HG03558 (cell line): Measurements from ENCODE around the gene SUDS3.
"Not testable (repeated sequence)": the region's sequence is repeated elsewhere in the genome, so short reads cannot be mapped to it uniquely, and the experiment has no call there.

Experiments used
- ATAC-seq: cut with Tn5 transposase; IDR thresholded peaks from one replicate; pipeline ENCODE4 v1.9.1; 2021; ENCODE audit warnings: moderate number of reproducible peaks; ENCODE audit not compliant: unreplicated experiment; ENCODE audit errors: extremely low read depth

The SUDS3 gene

GRCh38 chr12:118391424-118391823 lies 15.1 kb downstream of the SUDS3 start:
- ATAC-seq: no peak

GRCh38 chr12:118391836-118392235 lies 15.5 kb downstream of the SUDS3 start:
- ATAC-seq: no peak

GRCh38 chr12:118397708-118398440 lies 21.5 kb downstream of the SUDS3 start:
- no peak for ATAC-seq

GRCh38 chr12:118398524-118398923 lies 22.2 kb downstream of the SUDS3 start:
- no peak for ATAC-seq

GRCh38 chr12:118398940-118399339 lies 22.6 kb downstream of the SUDS3 start:
- ATAC-seq: no peak

GRCh38 chr12:118402251-118402650 lies 25.9 kb downstream of the SUDS3 start:
- no peak for ATAC-seq

- ATAC-seq: no peak
These were observed 28.6 kb downstream of the SUDS3 start for GRCh38 chr12:118404876-118405521.

- ATAC-seq: not testable (repeated sequence)
These were observed 31.9 kb downstream of the SUDS3 start for GRCh38 chr12:118408241-118408640.

GRCh38 chr12:118409834-118410233 lies 33.5 kb downstream of the SUDS3 start:
- ATAC-seq: no peak

GRCh38 chr12:118417942-118418341 lies 41.6 kb downstream of the SUDS3 start:
- no peak for ATAC-seq

- no peak for ATAC-seq
These were observed 42.2 kb downstream of the SUDS3 start for GRCh38 chr12:118418385-118419057.

GRCh38 chr12:118420673-118421072 lies 44.3 kb downstream of the SUDS3 start:
- ATAC-seq: no peak

- ATAC-seq: no peak
These were observed 48.5 kb downstream of the SUDS3 start for GRCh38 chr12:118424884-118425283.

- ATAC-seq: no peak
These were observed 49.0 kb downstream of the SUDS3 start for GRCh38 chr12:118425364-118425763.

GRCh38 chr12:118427819-118428218 lies 51.5 kb downstream of the SUDS3 start:
- no peak for ATAC-seq

GRCh38 chr12:118428643-118429042 lies 52.3 kb downstream of the SUDS3 start:
- no peak for ATAC-seq

- ATAC-seq: no peak
These were observed 53.5 kb downstream of the SUDS3 start for GRCh38 chr12:118429688-118430383.

GRCh38 chr12:118430516-118430915 lies 54.2 kb downstream of the SUDS3 start:
- no peak for ATAC-seq

- ATAC-seq: no peak
These were observed 56.6 kb downstream of the SUDS3 start for GRCh38 chr12:118432812-118433545.
